Neural cell (in vitro differentiated cells): ENCODE results near the gene RNF225. TPM values are rescaled to one million over a fixed set of nuclear protein-coding genes. Genes with fewer than 3 reads are reported as not detected.

Source experiments
- H2AFZ ChIP-seq: fragments of 200-600, 300-800 bp; sonication (generic), shearing (Covaris generic); 2 replicates; pipeline ENCODE4 v1.6.0; 2014; ENCODE audit warnings: low read depth, mild to moderate bottlenecking, antibody characterized with exemption, low read length, moderate library complexity
- H3F3A ChIP-seq: fragments of 200-600 bp; shearing (Covaris generic); 2 replicates; pipeline ENCODE4 v1.6.1; 2016; ENCODE audit warnings: mild to moderate bottlenecking, moderate library complexity, mixed read lengths, antibody characterized with exemption, low read length; ENCODE audit not compliant: insufficient read depth, poor library complexity, severe bottlenecking
- H3K27ac ChIP-seq: fragments of 200-600, 300-800 bp; sonication (generic), shearing (Covaris generic); 2 replicates; pipeline ENCODE4 v1.5.1; 2014; ENCODE audit warnings: mild to moderate bottlenecking, low read length, moderate library complexity
- H3K27me3 ChIP-seq: fragments of 300-800, 200-600 bp; sonication (generic), shearing (Covaris generic); 2 replicates; pipeline ENCODE4 v1.6.0; 2014; ENCODE audit warnings: mild to moderate bottlenecking, low read depth, low read length, moderate library complexity; ENCODE audit not compliant: insufficient read depth
- H3K36me3 ChIP-seq: fragments of 300-800, 200-600 bp; sonication (generic), shearing (Covaris generic); 2 replicates; pipeline ENCODE4 v1.5.1; 2014; ENCODE audit warnings: mild to moderate bottlenecking, antibody characterized with exemption, low read length, moderate library complexity; ENCODE audit not compliant: insufficient read depth
- H3K4me2 ChIP-seq: fragments of 300-800, 200-600 bp; sonication (generic), shearing (Covaris generic); 2 replicates; pipeline ENCODE4 v1.6.0; 2014; ENCODE audit warnings: mild to moderate bottlenecking, low read length
- H3K4me3 ChIP-seq: fragments of 300-800, 200-600 bp; sonication (generic), shearing (Covaris generic); 2 replicates; pipeline ENCODE4 v1.5.1; 2014; ENCODE audit warnings: mild to moderate bottlenecking, low read length, moderate library complexity
- H3K79me2 ChIP-seq: fragments of 200-600 bp; shearing (Covaris generic); replicated peaks from 2 replicates; pipeline ENCODE4 v1.6.0; 2014; ENCODE audit warnings: mild to moderate bottlenecking, low read length, moderate library complexity; ENCODE audit not compliant: insufficient read depth
- H3K9ac ChIP-seq: fragments of 300-800, 200-600 bp; sonication (generic), shearing (Covaris generic); 2 replicates; pipeline ENCODE4 v1.6.1; 2016; ENCODE audit warnings: mild to moderate bottlenecking, low read length, mixed read lengths
- H3K9me2 ChIP-seq: fragments of 200-600 bp; shearing (Covaris generic); 2 replicates; pipeline ENCODE4 v1.6.1; 2016; ENCODE audit warnings: mild to moderate bottlenecking, low read length, mixed read lengths; ENCODE audit not compliant: insufficient read depth
- H3K9me3 ChIP-seq: fragments of 200-600, 300-800 bp; sonication (generic), shearing (Covaris generic); 2 replicates; pipeline ENCODE4 v1.6.1; 2016; ENCODE audit warnings: mild to moderate bottlenecking, mixed run types, low read length, moderate library complexity, mixed read lengths
- H4K20me1 ChIP-seq: fragments of 200-600 bp; shearing (Covaris generic); 2 replicates; pipeline ENCODE4 v1.6.1; 2016; ENCODE audit warnings: mild to moderate bottlenecking, mixed run types; ENCODE audit not compliant: insufficient read depth
- CTCF ChIP-seq: fragments of 450-650 bp; IDR thresholded peaks from 2 replicates; pipeline ENCODE4 v1.5.1; 2014; ENCODE audit warnings: antibody characterized with exemption, mild to moderate bottlenecking, moderate library complexity; ENCODE audit not compliant: poor library complexity, severe bottlenecking
- EP300 ChIP-seq: fragments of 450-650 bp; conservative IDR thresholded peaks from 2 replicates; pipeline ENCODE4 v1.6.1; 2014; ENCODE audit warnings: antibody characterized with exemption, mild to moderate bottlenecking, moderate library complexity; ENCODE audit not compliant: poor library complexity, severe bottlenecking
- EZH2 ChIP-seq: fragments of 200-600, 300-800 bp; shearing (Covaris generic), sonication (generic); IDR thresholded peaks from 2 replicates; pipeline ENCODE4 v1.6.1; 2014; ENCODE audit warnings: antibody characterized with exemption, low read length, borderline replicate concordance, mild to moderate bottlenecking; ENCODE audit not compliant: insufficient read depth, poor library complexity, severe bottlenecking
- MXI1 ChIP-seq: fragments of 450-650 bp; conservative IDR thresholded peaks from 2 replicates; pipeline ENCODE4 v1.6.1; 2014; ENCODE audit warnings: antibody characterized with exemption, mild to moderate bottlenecking; ENCODE audit not compliant: poor library complexity, severe bottlenecking
- POLR2AphosphoS5 ChIP-seq: IDR thresholded peaks from 2 replicates; pipeline ENCODE4 v1.6.1; 2012
- RAD21 ChIP-seq: fragments of 450-650 bp; conservative IDR thresholded peaks from 2 replicates; pipeline ENCODE4 v1.6.1; 2014; ENCODE audit warnings: antibody characterized with exemption, mild to moderate bottlenecking, moderate library complexity
- REST ChIP-seq: IDR thresholded peaks from 2 replicates; pipeline ENCODE4 v1.6.1; 2012; ENCODE audit warnings: borderline replicate concordance
- SMC3 ChIP-seq: fragments of 450-650 bp; conservative IDR thresholded peaks from 2 replicates; pipeline ENCODE4 v1.6.1; 2014; ENCODE audit warnings: antibody characterized with exemption, mild to moderate bottlenecking, moderate library complexity; ENCODE audit not compliant: poor library complexity
- TAF1 ChIP-seq: IDR thresholded peaks from 2 replicates; pipeline ENCODE4 v1.6.1; 2012; ENCODE audit warnings: low read depth
- polyA plus RNA-seq: library from polyadenylated mRNA; depleted of rRNA; stranded (reverse); fragments of >200 nt; gene quantifications from 2 replicates; pipeline ENCODE4 v1.2.3, GENCODE V29; 2014

Gene RNF225
- polyA plus RNA-seq, 1 donor from 2014 or later: not detected

- TF ChIP-seq CTCF: no peak
- TF ChIP-seq MXI1: no peak
- no peak for TF ChIP-seq SMC3
- TF ChIP-seq EZH2: no peak
- TF ChIP-seq EP300: no peak
- no peak for TF ChIP-seq REST
- TF ChIP-seq TAF1: no peak
- Histone ChIP-seq H4K20me1 (no peaks in the 10 kb centered on the region), H3K9me3 (no peaks in the 10 kb centered on the region), H3K4me2 (no peak overlapping the region), H3K27me3 (no peaks in the 10 kb centered on the region), H2AFZ (no peak overlapping the region), H3K9me2 (no peaks in the 10 kb centered on the region), H3K4me3 (no peak overlapping the region), H3K27ac (no peak overlapping the region), H3K9ac (no peak overlapping the region), H3F3A (no peaks in the 10 kb centered on the region), H3K36me3 (no peaks in the 10 kb centered on the region), H3K79me2 (no peaks in the 10 kb centered on the region)
These were observed 40.1 kb upstream of the RNF225 start for GRCh38 chr19:58355215-58355796.

GRCh38 chr19:58355908-58356765 is 39.3 kb upstream of the RNF225 start:
- TF ChIP-seq REST: no peak
- no peak for TF ChIP-seq CTCF
- no peak for TF ChIP-seq EP300
- TF ChIP-seq POLR2AphosphoS5: no peak
- no peak for TF ChIP-seq MXI1
- TF ChIP-seq TAF1: no peak
- TF ChIP-seq EZH2: no peak
- TF ChIP-seq RAD21: no peak
- no peak for TF ChIP-seq SMC3
- no peak overlapping the region for H3K4me2 ChIP-seq
- H3K9ac ChIP-seq: no peak overlapping the region
- H3K27me3 ChIP-seq: no peaks in the 10 kb centered on the region
- no peaks in the 10 kb centered on the region for H3K79me2 ChIP-seq
- no peak overlapping the region for H3K27ac ChIP-seq
- H3K9me3 ChIP-seq: no peaks in the 10 kb centered on the region
- H2AFZ ChIP-seq: no peak overlapping the region
- H3K4me3 ChIP-seq: no peak overlapping the region
- H3K9me2 ChIP-seq: no peaks in the 10 kb centered on the region
- H3K36me3 ChIP-seq: no peaks in the 10 kb centered on the region
- H4K20me1 ChIP-seq: no peaks in the 10 kb centered on the region
- no peaks in the 10 kb centered on the region for H3F3A ChIP-seq
